Hindlimb muscle (tissue), 1 donor: ENCODE data around the gene EPHB6. TPM values are rescaled to one million over a fixed set of nuclear protein-coding genes. Genes with fewer than 3 reads are reported as not detected.

Experiments
- DNase-seq: peaks from one replicate; pipeline ENCODE4 v3.0.0-alpha.2; 2013
- polyA plus RNA-seq: library from polyadenylated mRNA; unstranded; fragments of 120-200 nt; gene quantifications from one replicate; pipeline ENCODE4 v1.2.1, GENCODE V29; 2013; ENCODE audit not compliant: insufficient read length

EPHB6 gene
- polyA plus RNA-seq: 3.6 TPM

GRCh38 chr7:142854372-142855113 is at the start of gene EPHB6:
TSS of gene EPHB6 (plus strand) at chr7:142855076. CDS start at chr7:142863228, 8,152 bp downstream.
- DNase-seq: peak; percentile 88

GRCh38 chr7:142805350-142806021 is 49.4 kb upstream of the EPHB6 start:
- DNase-seq: no peak

- no peak for DNase-seq
These were observed 48.9 kb upstream of the EPHB6 start for GRCh38 chr7:142806022-142806356.

- no peak for DNase-seq
These were observed 47.9 kb upstream of the EPHB6 start for GRCh38 chr7:142806957-142807356.

GRCh38 chr7:142807855-142808460 is 46.9 kb upstream of the EPHB6 start:
- no peak for DNase-seq

- DNase-seq: no peak
These were observed 46.4 kb upstream of the EPHB6 start for GRCh38 chr7:142808461-142808801.

- no peak for DNase-seq
These were observed 45.9 kb upstream of the EPHB6 start for GRCh38 chr7:142808802-142809583.

GRCh38 chr7:142809671-142810070 is 45.2 kb upstream of the EPHB6 start:
- no peak for DNase-seq

- peak; percentile 27 for DNase-seq
These were observed 43.6 kb upstream of the EPHB6 start for GRCh38 chr7:142811154-142811737.

GRCh38 chr7:142812437-142813215 is 42.2 kb upstream of the EPHB6 start:
- DNase-seq: no peak

GRCh38 chr7:142813226-142813625 is 41.6 kb upstream of the EPHB6 start:
- DNase-seq: no peak

- no peak for DNase-seq
These were observed 41.2 kb upstream of the EPHB6 start for GRCh38 chr7:142813699-142814098.

GRCh38 chr7:142814451-142814850 is 40.4 kb upstream of the EPHB6 start:
- no peak for DNase-seq

- DNase-seq: no peak
These were observed 39.7 kb upstream of the EPHB6 start for GRCh38 chr7:142815134-142815533.

GRCh38 chr7:142817506-142817905 is 37.4 kb upstream of the EPHB6 start:
- DNase-seq: no peak

- no peak for DNase-seq
These were observed 35.3 kb upstream of the EPHB6 start for GRCh38 chr7:142819530-142819929.

GRCh38 chr7:142822714-142823113 is 32.2 kb upstream of the EPHB6 start:
- DNase-seq: no peak

- DNase-seq: peak; percentile 26
These were observed 26.9 kb upstream of the EPHB6 start for GRCh38 chr7:142827951-142828500.

GRCh38 chr7:142832417-142832816 is 22.5 kb upstream of the EPHB6 start:
- DNase-seq: no peak

- no peak for DNase-seq
These were observed 21.5 kb upstream of the EPHB6 start for GRCh38 chr7:142833174-142834048.

GRCh38 chr7:142835487-142835886 is 19.4 kb upstream of the EPHB6 start:
- no peak for DNase-seq
